Measurements from ENCODE around the gene TSPYL4. TPM values are rescaled to one million over a fixed set of nuclear protein-coding genes. Genes with fewer than 3 reads are reported as not detected.
A peak's percentile ranks its signal among the peaks of the same experiment; 100 is the strongest.

TSPYL4 gene
- total RNA-seq, 1 experiment from 2014 or later: 24.9 TPM

DNA sequence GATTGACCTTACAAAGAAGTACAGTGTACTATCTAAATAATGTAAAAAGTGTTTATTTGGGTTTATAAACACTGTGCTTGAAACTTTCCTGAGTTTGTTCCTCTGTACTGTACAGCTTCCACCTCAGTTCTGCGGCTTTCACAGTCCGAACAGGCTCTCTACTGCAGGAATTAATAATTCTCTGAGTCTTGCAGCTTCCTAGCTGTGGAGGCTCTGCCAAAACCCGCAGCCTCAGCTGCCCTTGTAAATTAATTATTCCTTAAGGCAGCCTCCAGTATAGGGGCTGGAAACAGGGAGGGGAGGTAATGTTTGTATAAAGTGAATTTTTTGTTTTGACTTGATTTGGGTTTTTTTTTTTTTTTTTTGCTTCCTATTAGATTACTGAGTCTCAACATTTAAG, 19.2 kb downstream of the TSPYL4 start:
- Histone ChIP-seq H3K27ac (ENCODE audit: low read length) (no peak overlapping the region), H2AFZ (ENCODE audit: low read length) (no peak overlapping the region), H3K79me2 (ENCODE audit: low read length) (no peaks in the 10 kb centered on the region), H3K4me3 (ENCODE audit: low read length) (no peak overlapping the region), H3K4me2 (ENCODE audit: low read depth, low read length, poor library complexity, severe bottlenecking) (no peak overlapping the region), H3K9me3 (ENCODE audit: low read length) (no peaks in the 10 kb centered on the region), H3K27me3 (ENCODE audit: low read length) (no peaks in the 10 kb centered on the region), H3K9ac (ENCODE audit: low read length) (no peak overlapping the region), H3K36me3 (ENCODE audit: insufficient read depth, low read length) (no peaks in the 10 kb centered on the region), H3K9me2 (replicated peaks; ENCODE audit: insufficient read depth, low read length) (no peaks in the 10 kb centered on the region), H3K4me1 (ENCODE audit: low read length) (no peaks in the 10 kb centered on the region), H4K20me1 (ENCODE audit: insufficient read depth, low read depth, low read length) (no peaks in the 10 kb centered on the region)
- no peak for DNase-seq

DNA sequence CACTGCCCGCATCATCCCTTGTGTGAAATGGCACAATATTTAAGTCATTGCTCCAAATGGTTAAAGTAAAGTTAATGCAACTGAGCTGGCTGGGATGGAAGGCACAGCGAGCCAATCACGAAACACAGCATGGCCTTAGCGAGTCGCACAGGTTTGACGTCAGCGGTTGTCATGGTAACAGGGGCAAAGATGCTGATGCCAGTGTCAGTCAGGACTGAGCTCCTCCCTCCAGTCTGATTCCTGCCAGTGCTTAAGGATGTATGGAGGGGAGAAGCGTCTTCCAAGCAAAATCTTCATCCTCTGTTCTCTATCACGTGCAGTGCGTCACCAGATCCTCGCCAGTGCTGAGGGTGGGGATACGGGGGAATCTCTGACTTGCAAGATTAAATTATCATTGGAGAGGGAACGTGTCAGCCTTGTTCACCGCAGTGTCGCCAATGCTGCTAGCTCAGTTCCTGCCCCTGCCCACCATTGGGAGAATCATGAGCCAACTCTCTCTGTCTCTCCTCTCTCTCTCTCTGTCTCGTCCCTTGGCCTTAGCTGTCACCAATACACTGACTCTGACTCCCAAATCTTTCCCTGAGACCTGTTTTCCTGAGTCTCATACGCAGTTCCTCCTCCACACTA, 24.5 kb downstream of the TSPYL4 start:
- DNase-seq: peak; percentile 91

DNA sequence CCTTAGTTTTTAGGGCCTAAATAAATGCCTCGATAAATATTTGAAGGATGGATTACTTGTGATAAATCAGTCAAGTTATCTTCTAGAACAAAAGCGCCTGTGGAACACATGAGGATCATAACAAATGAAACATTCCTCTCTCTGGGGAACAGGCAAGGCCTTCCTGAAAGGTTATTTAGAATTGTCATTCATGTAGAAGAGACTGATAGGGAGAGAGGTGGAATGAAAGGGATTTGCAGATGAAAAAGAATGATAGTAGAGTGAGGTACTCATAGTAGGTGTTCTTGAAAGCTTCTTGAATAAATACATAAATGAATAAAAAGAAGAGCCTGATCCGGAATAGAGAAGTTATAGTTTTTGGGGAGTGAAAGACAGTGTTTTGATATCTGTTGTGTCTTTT, 30.5 kb downstream of the TSPYL4 start:
- Histone ChIP-seq H3K79me2 (ENCODE audit: low read length) (no peaks in the 10 kb centered on the region), H3K27ac (ENCODE audit: low read length) (no peak overlapping the region), H3K9me3 (ENCODE audit: low read length) (no peaks in the 10 kb centered on the region), H3K9me2 (replicated peaks; ENCODE audit: insufficient read depth, low read length) (no peaks in the 10 kb centered on the region), H3K4me2 (ENCODE audit: low read depth, low read length, poor library complexity, severe bottlenecking) (no peak overlapping the region), H3K36me3 (ENCODE audit: insufficient read depth, low read length) (no peaks in the 10 kb centered on the region), H3K27me3 (ENCODE audit: low read length) (no peaks in the 10 kb centered on the region), H3K4me1 (ENCODE audit: low read length) (peaks cover 1% of the 10 kb centered on the region), H3K4me3 (ENCODE audit: low read length) (no peak overlapping the region), H2AFZ (ENCODE audit: low read length) (no peak overlapping the region), H4K20me1 (ENCODE audit: insufficient read depth, low read depth, low read length) (no peaks in the 10 kb centered on the region), H3K9ac (ENCODE audit: low read length) (no peak overlapping the region)
- DNase-seq: no peak

More for the DNA sequence above, 24.5 kb downstream of the TSPYL4 start:
- H3K4me3 ChIP-seq (ENCODE audit: low read length): peak overlapping the region; percentile 46; the same call in 1 of the 2 replicates
- H3K4me2 ChIP-seq (ENCODE audit: low read depth, low read length, poor library complexity, severe bottlenecking): peak overlapping the region; percentile 50
- no peaks in the 10 kb centered on the region for H3K36me3 ChIP-seq (ENCODE audit: insufficient read depth, low read length)
- no peaks in the 10 kb centered on the region for H3K79me2 ChIP-seq (ENCODE audit: low read length)
- no peak overlapping the region for H3K27ac ChIP-seq (ENCODE audit: low read length)
- 0 out of 2 replicates have a peak overlapping the region, but pooled peaks have one; percentile 36 for H2AFZ ChIP-seq (ENCODE audit: low read length)
- H3K9me3 ChIP-seq (ENCODE audit: low read length): no peaks in the 10 kb centered on the region
- H3K9ac ChIP-seq (ENCODE audit: low read length): peak overlapping the region; percentile 29
- H4K20me1 ChIP-seq (ENCODE audit: insufficient read depth, low read depth, low read length): no peaks in the 10 kb centered on the region
- H3K27me3 ChIP-seq (ENCODE audit: low read length): no peaks in the 10 kb centered on the region
- peaks cover 5% of the 10 kb centered on the region for H3K4me1 ChIP-seq (ENCODE audit: low read length)
- H3K9me2 ChIP-seq (replicated peaks; ENCODE audit: insufficient read depth, low read length): no peaks in the 10 kb centered on the region

DNA sequence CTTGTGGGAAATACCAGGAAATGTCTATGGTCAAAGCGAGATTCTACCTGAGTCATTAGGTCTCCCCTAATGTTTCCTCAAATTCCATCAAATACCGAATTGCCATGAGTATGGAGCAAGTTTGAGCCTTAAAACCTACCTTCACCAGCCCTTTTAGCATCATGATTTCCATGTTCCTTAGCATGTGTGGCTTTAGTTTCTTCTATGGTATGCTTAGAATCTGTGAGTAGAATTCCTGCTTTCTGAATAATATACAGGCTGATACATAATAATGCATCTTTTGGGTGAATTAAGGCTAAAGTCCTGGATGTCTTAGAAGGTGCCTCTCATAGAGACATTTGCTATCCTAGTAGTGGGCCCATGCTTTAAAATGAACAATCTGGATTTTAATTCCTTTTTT, 32.0 kb downstream of the TSPYL4 start:
- H3K9me2 ChIP-seq (replicated peaks; ENCODE audit: insufficient read depth, low read length): no peaks in the 10 kb centered on the region
- no peak overlapping the region for H3K4me2 ChIP-seq (ENCODE audit: low read depth, low read length, poor library complexity, severe bottlenecking)
- no peaks in the 10 kb centered on the region for H3K27me3 ChIP-seq (ENCODE audit: low read length)
- H3K36me3 ChIP-seq (ENCODE audit: insufficient read depth, low read length): no peaks in the 10 kb centered on the region
- H3K4me1 ChIP-seq (ENCODE audit: low read length): peaks cover 3% of the 10 kb centered on the region
- H3K9ac ChIP-seq (ENCODE audit: low read length): no peak overlapping the region
- H3K79me2 ChIP-seq (ENCODE audit: low read length): no peaks in the 10 kb centered on the region
- H4K20me1 ChIP-seq (ENCODE audit: insufficient read depth, low read depth, low read length): no peaks in the 10 kb centered on the region
- H3K4me3 ChIP-seq (ENCODE audit: low read length): no peak overlapping the region
- no peaks in the 10 kb centered on the region for H3K9me3 ChIP-seq (ENCODE audit: low read length)
- no peak for DNase-seq
- H3K27ac ChIP-seq (ENCODE audit: low read length): no peak overlapping the region
- no peak overlapping the region for H2AFZ ChIP-seq (ENCODE audit: low read length)

DNA sequence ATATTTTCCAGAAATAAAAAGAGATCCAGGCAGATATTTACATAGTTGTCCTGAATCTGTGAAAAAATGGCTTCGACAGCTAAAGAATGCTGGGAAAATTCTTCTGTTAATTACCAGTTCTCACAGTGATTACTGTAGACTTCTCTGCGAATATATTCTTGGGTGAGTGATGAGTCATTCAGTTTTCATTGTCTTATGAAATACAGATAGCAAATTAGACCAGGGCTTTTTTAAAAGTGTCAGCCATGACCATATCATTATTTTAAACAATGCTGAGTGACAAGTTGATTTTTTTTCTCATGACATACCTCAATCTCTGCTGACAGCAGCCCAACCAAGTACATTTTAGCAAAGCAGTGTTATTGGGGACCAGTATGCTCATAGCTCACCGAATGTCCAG, 32.8 kb downstream of the TSPYL4 start:
- no peak overlapping the region for H3K27ac ChIP-seq (ENCODE audit: low read length)
- H3K4me1 ChIP-seq (ENCODE audit: low read length): peaks cover 3% of the 10 kb centered on the region
- no peaks in the 10 kb centered on the region for H3K36me3 ChIP-seq (ENCODE audit: insufficient read depth, low read length)
- no peaks in the 10 kb centered on the region for H3K9me2 ChIP-seq (replicated peaks; ENCODE audit: insufficient read depth, low read length)
- no peak overlapping the region for H3K4me2 ChIP-seq (ENCODE audit: low read depth, low read length, poor library complexity, severe bottlenecking)
- H3K9ac ChIP-seq (ENCODE audit: low read length): no peak overlapping the region
- H2AFZ ChIP-seq (ENCODE audit: low read length): no peak overlapping the region
- no peaks in the 10 kb centered on the region for H3K27me3 ChIP-seq (ENCODE audit: low read length)
- H3K79me2 ChIP-seq (ENCODE audit: low read length): no peaks in the 10 kb centered on the region
- no peaks in the 10 kb centered on the region for H4K20me1 ChIP-seq (ENCODE audit: insufficient read depth, low read depth, low read length)
- DNase-seq: no peak
- H3K4me3 ChIP-seq (ENCODE audit: low read length): no peak overlapping the region
- H3K9me3 ChIP-seq (ENCODE audit: low read length): no peaks in the 10 kb centered on the region

DNA sequence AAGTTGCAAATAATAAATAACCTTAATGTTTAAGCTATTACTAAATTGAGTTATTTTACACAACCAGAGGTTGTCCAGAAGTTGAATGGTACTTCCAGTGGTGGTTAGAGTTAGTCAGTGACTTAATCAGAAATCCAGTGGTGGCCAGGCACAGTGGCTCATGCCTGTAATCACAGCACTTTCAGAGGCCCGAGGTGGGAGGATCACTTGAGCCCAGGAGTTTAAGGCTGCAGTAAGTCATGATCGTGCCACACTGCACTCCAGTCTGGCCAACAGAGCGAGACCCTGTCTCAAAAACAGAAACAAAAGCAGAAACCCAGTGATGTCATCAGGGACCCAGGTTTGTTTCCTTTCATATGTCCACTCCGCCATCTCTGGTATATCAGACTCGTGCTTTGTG, 35.0 kb downstream of the TSPYL4 start:
- Histone ChIP-seq H3K4me2 (ENCODE audit: low read depth, low read length, poor library complexity, severe bottlenecking) (no peak overlapping the region), H3K27me3 (ENCODE audit: low read length) (no peaks in the 10 kb centered on the region), H3K9ac (ENCODE audit: low read length) (no peak overlapping the region), H2AFZ (ENCODE audit: low read length) (no peak overlapping the region), H3K4me3 (ENCODE audit: low read length) (no peak overlapping the region), H3K79me2 (ENCODE audit: low read length) (no peaks in the 10 kb centered on the region), H3K27ac (ENCODE audit: low read length) (no peak overlapping the region), H3K4me1 (ENCODE audit: low read length) (peaks cover 3% of the 10 kb centered on the region), H3K9me3 (ENCODE audit: low read length) (no peaks in the 10 kb centered on the region), H3K36me3 (ENCODE audit: insufficient read depth, low read length) (no peaks in the 10 kb centered on the region), H3K9me2 (replicated peaks; ENCODE audit: insufficient read depth, low read length) (no peaks in the 10 kb centered on the region), H4K20me1 (ENCODE audit: insufficient read depth, low read depth, low read length) (no peaks in the 10 kb centered on the region)
- DNase-seq: no peak

DNA sequence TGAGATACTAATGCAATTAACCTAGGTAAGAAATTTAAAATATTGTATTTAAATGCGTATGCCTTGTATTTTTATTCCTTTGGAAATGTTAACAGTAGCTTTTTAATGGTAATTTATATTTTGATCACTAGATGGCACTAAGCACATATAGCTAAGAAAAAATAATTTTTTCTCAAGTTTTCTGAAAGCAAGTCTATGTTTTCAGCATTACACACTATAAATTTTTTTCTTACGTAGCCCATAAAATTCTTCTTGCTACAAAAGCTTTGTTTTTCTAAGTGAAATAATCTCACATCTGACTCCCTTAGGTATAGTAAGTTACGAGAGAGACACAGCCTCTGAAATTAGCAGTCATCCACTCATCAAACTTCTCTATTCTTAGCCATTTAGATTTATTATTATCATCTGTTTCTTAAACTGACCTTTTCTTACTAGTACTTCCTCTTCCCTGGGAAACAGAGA, 35.7 kb downstream of the TSPYL4 start:
- H3K79me2 ChIP-seq (ENCODE audit: low read length): no peaks in the 10 kb centered on the region
- H3K9ac ChIP-seq (ENCODE audit: low read length): no peak overlapping the region
- H3K9me3 ChIP-seq (ENCODE audit: low read length): no peaks in the 10 kb centered on the region
- no peaks in the 10 kb centered on the region for H4K20me1 ChIP-seq (ENCODE audit: insufficient read depth, low read depth, low read length)
- H2AFZ ChIP-seq (ENCODE audit: low read length): no peak overlapping the region
- no peaks in the 10 kb centered on the region for H3K36me3 ChIP-seq (ENCODE audit: insufficient read depth, low read length)
- no peaks in the 10 kb centered on the region for H3K27me3 ChIP-seq (ENCODE audit: low read length)
- peaks cover 3% of the 10 kb centered on the region for H3K4me1 ChIP-seq (ENCODE audit: low read length)
- H3K27ac ChIP-seq (ENCODE audit: low read length): no peak overlapping the region
- H3K4me3 ChIP-seq (ENCODE audit: low read length): no peak overlapping the region
- no peak overlapping the region for H3K4me2 ChIP-seq (ENCODE audit: low read depth, low read length, poor library complexity, severe bottlenecking)
- H3K9me2 ChIP-seq (replicated peaks; ENCODE audit: insufficient read depth, low read length): no peaks in the 10 kb centered on the region
- peak; percentile 63 for DNase-seq

DNA sequence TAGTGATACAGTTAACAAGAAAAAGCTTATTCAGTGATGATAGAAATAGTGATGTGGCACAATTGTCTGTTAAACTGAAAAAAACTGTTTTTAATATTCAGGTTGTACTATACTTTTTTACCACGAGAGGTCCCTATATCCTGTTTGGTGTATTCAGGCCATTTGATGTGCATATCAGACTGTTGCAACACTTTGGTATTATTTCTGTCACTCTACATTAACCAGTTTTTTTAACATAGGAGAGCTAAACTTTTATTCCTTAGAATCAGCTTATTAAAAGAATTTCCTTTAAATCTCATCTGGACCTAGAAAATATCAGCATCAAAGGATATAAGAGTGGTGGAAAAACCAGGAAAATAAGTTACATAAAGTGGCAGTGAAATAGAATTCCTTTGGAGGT, 36.8 kb downstream of the TSPYL4 start:
- no peak overlapping the region for H3K4me3 ChIP-seq (ENCODE audit: low read length)
- peak; percentile 74 for DNase-seq
- no peaks in the 10 kb centered on the region for H3K9me2 ChIP-seq (replicated peaks; ENCODE audit: insufficient read depth, low read length)
- no peaks in the 10 kb centered on the region for H4K20me1 ChIP-seq (ENCODE audit: insufficient read depth, low read depth, low read length)
- no peaks in the 10 kb centered on the region for H3K79me2 ChIP-seq (ENCODE audit: low read length)
- no peak overlapping the region for H2AFZ ChIP-seq (ENCODE audit: low read length)
- no peaks in the 10 kb centered on the region for H3K36me3 ChIP-seq (ENCODE audit: insufficient read depth, low read length)
- H3K9ac ChIP-seq (ENCODE audit: low read length): no peak overlapping the region
- no peak overlapping the region for H3K27ac ChIP-seq (ENCODE audit: low read length)
- H3K9me3 ChIP-seq (ENCODE audit: low read length): no peaks in the 10 kb centered on the region
- H3K4me1 ChIP-seq (ENCODE audit: low read length): peaks cover 3% of the 10 kb centered on the region
- no peaks in the 10 kb centered on the region for H3K27me3 ChIP-seq (ENCODE audit: low read length)
- no peak overlapping the region for H3K4me2 ChIP-seq (ENCODE audit: low read depth, low read length, poor library complexity, severe bottlenecking)

Data from Karpas-422 (cell line).